Activated naive CD8-positive, alpha-beta T cell treated with anti-CD3 and anti-CD28 coated beads, Interleukin-2, amount 10 ng/mL, durations not matched to agents 7 days and 5 days (primary cell): ENCODE data around the gene TSPAN12. TPM values are rescaled to one million over a fixed set of nuclear protein-coding genes. Genes with fewer than 3 reads are reported as not detected.
"Not testable (repeated sequence)": the region's sequence is repeated elsewhere in the genome, so short reads cannot be mapped to it uniquely, and the experiment has no call there.

Experiments
- ATAC-seq: fragments of 150-1000 bp; cut with Tn5 transposase; one replicate; pipeline ENCODE4 v1.10.0; 2021; ENCODE audit warnings: low read depth, moderate library complexity
- POLR2A ChIA-PET: fragments of 350-600 bp; sonication (Branson Sonifier 250); formaldehyde crosslinking; loops from one replicate; lab custom pipeline; 2021; ENCODE audit warnings: antibody characterized with exemption; lab: Charles Lee
- DNase-seq: peaks from one replicate; pipeline ENCODE4 v3.0.0; 2021
- H3K27ac Mint-ChIP-seq: one replicate; pipeline ENCODE4 v1.8.0; 2022; ENCODE audit warnings: mild to moderate bottlenecking, mixed read lengths
- H3K27me3 Mint-ChIP-seq: one replicate; pipeline ENCODE4 v1.8.0; 2022; ENCODE audit warnings: mild to moderate bottlenecking, moderate library complexity, mixed read lengths
- H3K36me3 Mint-ChIP-seq: one replicate; pipeline ENCODE4 v1.8.0; 2021; ENCODE audit warnings: mild to moderate bottlenecking, mixed read lengths
- H3K4me1 Mint-ChIP-seq: one replicate; pipeline ENCODE4 v1.8.0; 2021; ENCODE audit warnings: mixed read lengths
- H3K4me3 Mint-ChIP-seq: one replicate; pipeline ENCODE4 v1.8.0; 2022; ENCODE audit warnings: mild to moderate bottlenecking, moderate library complexity, mixed read lengths
- H3K9me3 Mint-ChIP-seq: one replicate; pipeline ENCODE4 v1.8.0; 2021; ENCODE audit warnings: mixed read lengths
- total RNA-seq, 2 experiments: library from RNA; stranded (reverse); gene quantifications; one replicate each; pipeline ENCODE4 v1.2.3, GENCODE V29; 2021

TSPAN12 gene
- total RNA-seq: not detected

DNA sequence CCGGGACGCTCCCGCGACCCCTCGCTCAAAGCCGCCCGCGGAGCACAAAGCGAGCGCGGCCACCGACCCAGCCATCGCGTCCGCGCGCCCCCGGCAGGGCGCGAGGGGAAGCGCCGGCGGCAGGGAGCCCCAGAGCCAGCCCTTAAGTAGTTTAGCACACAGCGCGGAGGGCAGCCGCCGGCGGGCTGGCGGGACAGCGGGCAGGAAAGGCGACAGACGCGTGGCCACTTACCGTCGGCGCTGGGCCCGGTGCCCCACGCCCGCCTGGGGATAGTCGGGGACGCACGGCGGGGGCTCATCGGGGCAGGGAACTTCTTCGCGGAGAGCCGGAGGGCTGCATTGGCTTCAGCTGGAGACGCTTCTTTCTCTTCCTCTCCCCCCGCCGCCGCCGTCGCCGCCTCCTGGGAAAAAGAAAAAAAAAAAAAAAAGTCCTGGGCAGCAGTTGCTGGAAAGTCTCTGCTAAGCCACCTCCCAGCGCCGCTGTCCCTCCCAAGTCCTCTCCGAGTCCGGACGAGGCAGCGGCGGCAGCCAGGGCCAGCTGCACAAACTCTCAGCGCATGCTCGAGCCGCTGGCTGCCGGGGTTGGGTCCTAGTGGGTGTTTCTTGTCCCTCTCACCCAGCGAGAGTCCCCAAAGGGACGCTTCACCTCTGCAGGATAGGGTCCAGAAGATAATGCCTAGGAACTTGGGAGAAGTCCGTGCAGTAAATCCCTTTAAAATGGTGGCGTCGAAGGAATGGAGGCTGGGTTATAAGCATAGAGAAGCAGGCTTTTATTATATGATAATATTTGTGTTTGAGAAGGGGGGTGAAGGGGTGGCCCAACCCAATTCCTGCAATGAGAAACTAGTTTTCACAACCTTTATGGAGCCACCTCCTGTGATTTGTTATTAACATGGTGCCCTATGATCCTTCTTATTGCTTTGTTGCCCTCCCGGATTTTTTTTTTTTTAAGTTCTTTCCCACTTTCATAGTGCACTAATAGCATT is at the start of gene TSPAN12:
Gene TSPAN12, minus strand, starts transcription at position 557 of the 986 bp plus-strand sequence. CDS start 1,381 bp downstream, outside the sequence.
- Mint-ChIP-seq H3K4me1 (peaks cover 7% of the 10 kb centered on the region), H3K9me3 (no peaks in the 10 kb centered on the region), H3K36me3 (no peaks in the 10 kb centered on the region), H3K4me3 (peak within 1 kb of the TSS; percentile 77), H3K27me3 (peaks cover 71% of the 10 kb centered on the region), H3K27ac (no peak within 1 kb of the TSS)
- POLR2A ChIA-PET: no interaction called here
- ATAC-seq (peak; percentile 96), DNase-seq (peak; percentile 74)

- Mint-ChIP-seq H3K4me3 (no peak overlapping the region), H3K4me1 (no peaks in the 10 kb centered on the region), H3K27ac (no peak overlapping the region), H3K27me3 (peaks cover 4% of the 10 kb centered on the region), H3K9me3 (peaks cover 9% of the 10 kb centered on the region), H3K36me3 (no peaks in the 10 kb centered on the region)
- DNase-seq (no peak), ATAC-seq (no peak)
- POLR2A ChIA-PET: no interaction called here
Observed at GRCh38 chr7:120898715-120899499, 41.0 kb upstream of the TSPAN12 start.

GRCh38 chr7:120895253-120895652 is 37.3 kb upstream of the TSPAN12 start:
- H3K27ac Mint-ChIP-seq, H3K9me3 Mint-ChIP-seq, H3K4me1 Mint-ChIP-seq, ATAC-seq, H3K27me3 Mint-ChIP-seq, H3K36me3 Mint-ChIP-seq, DNase-seq, POLR2A ChIA-PET, H3K4me3 Mint-ChIP-seq: not testable (repeated sequence)

DNA sequence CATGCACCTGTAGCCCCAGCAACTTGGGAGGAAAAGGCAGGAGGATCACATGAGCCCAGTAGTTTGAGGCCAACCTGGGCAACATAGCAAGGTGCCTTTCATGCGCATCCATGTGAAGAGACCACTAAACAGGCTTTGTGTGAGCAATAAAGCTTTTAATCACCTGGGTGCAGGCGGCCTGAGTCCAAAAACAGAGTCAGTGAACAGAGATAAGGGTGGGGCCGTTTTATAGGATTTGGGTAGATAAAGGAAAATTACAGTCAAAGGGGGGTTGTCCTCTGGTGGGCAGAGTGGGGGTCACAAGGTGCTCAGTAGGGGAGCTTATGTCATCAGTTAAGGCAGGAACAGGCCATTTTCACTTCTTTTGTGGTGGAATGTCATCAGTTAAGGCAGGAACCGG is 27.7 kb upstream of the TSPAN12 start:
- ATAC-seq, H3K27me3 Mint-ChIP-seq, DNase-seq, H3K4me1 Mint-ChIP-seq, H3K36me3 Mint-ChIP-seq, POLR2A ChIA-PET, H3K4me3 Mint-ChIP-seq, H3K27ac Mint-ChIP-seq, H3K9me3 Mint-ChIP-seq: not testable (repeated sequence)

GRCh38 chr7:120877701-120878100 is 19.8 kb upstream of the TSPAN12 start:
- POLR2A ChIA-PET: no interaction called here
- DNase-seq: no peak

GRCh38 chr7:120876922-120877321 is 19.0 kb upstream of the TSPAN12 start:
- DNase-seq (no peak), ATAC-seq (no peak)
- Mint-ChIP-seq H3K36me3 (no peaks in the 10 kb centered on the region), H3K9me3 (no peaks in the 10 kb centered on the region), H3K4me1 (no peaks in the 10 kb centered on the region), H3K4me3 (no peak overlapping the region), H3K27me3 (peaks cover 28% of the 10 kb centered on the region), H3K27ac (no peak overlapping the region)
- POLR2A ChIA-PET: no interaction called here

More at GRCh38 chr7:120877701-120878100, 19.8 kb upstream of the TSPAN12 start:
- Mint-ChIP-seq H3K27me3 (peaks cover 27% of the 10 kb centered on the region), H3K27ac (no peak overlapping the region), H3K9me3 (no peaks in the 10 kb centered on the region), H3K4me3 (no peak overlapping the region), H3K4me1 (no peaks in the 10 kb centered on the region), H3K36me3 (no peaks in the 10 kb centered on the region)
- ATAC-seq: no peak

DNA sequence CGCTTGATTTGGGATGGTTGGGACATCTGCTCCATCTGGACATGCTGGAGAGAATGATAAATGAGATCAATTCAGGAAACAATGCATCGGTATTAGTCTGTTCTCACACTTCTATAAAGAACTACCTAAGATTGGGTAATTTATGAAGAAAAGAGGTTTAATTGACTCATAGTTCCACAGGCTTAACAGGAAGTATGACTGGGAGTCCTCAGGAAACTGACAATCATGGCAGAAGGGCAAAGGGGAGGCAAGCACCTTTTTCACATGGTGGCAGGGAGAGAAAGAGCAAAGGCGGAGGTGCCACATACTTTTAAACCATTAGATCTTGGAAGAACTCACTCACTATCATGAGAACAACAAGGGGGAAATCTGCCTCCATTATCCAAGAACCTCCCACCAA is 16.8 kb upstream of the TSPAN12 start:
- ATAC-seq: no peak
- no peak for DNase-seq
- Mint-ChIP-seq H3K4me3 (no peak overlapping the region), H3K9me3 (no peaks in the 10 kb centered on the region), H3K27me3 (peaks cover 32% of the 10 kb centered on the region), H3K27ac (no peak overlapping the region), H3K36me3 (no peaks in the 10 kb centered on the region), H3K4me1 (no peaks in the 10 kb centered on the region)
- POLR2A ChIA-PET: no interaction called here

GRCh38 chr7:120874016-120874415 is 16.1 kb upstream of the TSPAN12 start:
- Mint-ChIP-seq H3K4me3 (no peak overlapping the region), H3K27ac (no peak overlapping the region), H3K36me3 (no peaks in the 10 kb centered on the region), H3K27me3 (peaks cover 30% of the 10 kb centered on the region), H3K9me3 (no peaks in the 10 kb centered on the region), H3K4me1 (no peaks in the 10 kb centered on the region)
- POLR2A ChIA-PET: no interaction called here
- ATAC-seq (no peak), DNase-seq (no peak)

GRCh38 chr7:120873401-120873800 is 15.5 kb upstream of the TSPAN12 start:
- Mint-ChIP-seq H3K36me3 (no peaks in the 10 kb centered on the region), H3K27ac (no peak overlapping the region), H3K4me3 (no peak overlapping the region), H3K27me3 (peaks cover 29% of the 10 kb centered on the region), H3K4me1 (no peaks in the 10 kb centered on the region), H3K9me3 (no peaks in the 10 kb centered on the region)
- DNase-seq: no peak
- no peak for ATAC-seq
- POLR2A ChIA-PET: no interaction called here

DNA sequence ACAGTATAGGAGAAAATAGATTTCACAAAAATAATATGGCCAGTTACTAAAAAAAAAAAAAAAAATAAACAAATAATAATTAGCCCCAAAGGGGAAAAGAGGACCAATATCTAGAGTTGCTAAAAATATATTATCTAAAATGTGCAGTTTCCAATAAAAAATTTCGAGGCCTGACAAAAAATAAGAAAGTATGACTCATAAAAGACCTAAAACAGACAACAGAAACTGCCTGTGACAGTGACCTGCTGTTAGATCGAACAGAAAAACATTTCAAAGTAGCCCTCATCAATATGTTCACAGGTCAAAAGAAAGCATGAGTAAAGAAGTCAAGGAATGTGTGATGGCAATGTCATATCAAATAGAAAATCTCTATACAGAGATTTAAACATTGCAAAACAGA is 11.8 kb upstream of the TSPAN12 start:
- H3K27me3 Mint-ChIP-seq: peaks cover 14% of the 10 kb centered on the region
- ATAC-seq (no peak), DNase-seq (no peak)
- POLR2A ChIA-PET: no interaction called here
- no peaks in the 10 kb centered on the region for H3K9me3 Mint-ChIP-seq
- no peaks in the 10 kb centered on the region for H3K36me3 Mint-ChIP-seq
- H3K4me1 Mint-ChIP-seq: no peaks in the 10 kb centered on the region
- no peak overlapping the region for H3K4me3 Mint-ChIP-seq
- no peak overlapping the region for H3K27ac Mint-ChIP-seq

DNA sequence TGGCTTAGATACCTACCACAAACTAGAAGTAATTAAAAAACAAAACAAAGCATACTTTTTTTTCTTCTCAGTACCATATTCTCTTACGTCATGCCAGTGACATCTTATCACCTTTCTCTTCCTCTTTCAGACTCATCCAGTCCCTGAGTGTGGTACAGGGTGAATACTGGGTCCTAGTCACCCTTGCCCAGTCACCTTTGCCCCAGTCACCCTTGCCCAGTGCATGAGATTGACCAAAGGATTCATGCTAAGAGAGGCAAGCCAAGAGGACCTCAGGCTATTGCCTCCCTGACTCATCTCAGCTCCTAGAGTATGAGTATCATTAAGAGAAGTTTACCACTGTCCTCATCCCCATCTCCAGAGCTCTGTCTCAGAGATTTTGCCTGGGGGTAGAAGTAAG is 10.0 kb upstream of the TSPAN12 start:
- no peak for DNase-seq
- H3K36me3 Mint-ChIP-seq: no peaks in the 10 kb centered on the region
- H3K9me3 Mint-ChIP-seq: no peaks in the 10 kb centered on the region
- no peak overlapping the region for H3K27ac Mint-ChIP-seq
- POLR2A ChIA-PET: no interaction called here
- H3K4me1 Mint-ChIP-seq: no peaks in the 10 kb centered on the region
- H3K4me3 Mint-ChIP-seq: no peak overlapping the region
- ATAC-seq: no peak
- H3K27me3 Mint-ChIP-seq: peaks cover 13% of the 10 kb centered on the region

GRCh38 chr7:120865191-120865981 is 7.4 kb upstream of the TSPAN12 start:
- Mint-ChIP-seq H3K9me3 (no peaks in the 10 kb centered on the region), H3K27ac (no peak overlapping the region), H3K27me3 (peaks cover 25% of the 10 kb centered on the region), H3K36me3 (no peaks in the 10 kb centered on the region), H3K4me1 (no peaks in the 10 kb centered on the region), H3K4me3 (no peak overlapping the region)
- DNase-seq (no peak), ATAC-seq (no peak)
- POLR2A ChIA-PET: no interaction called here
